Nephron progenitor cell (in vitro differentiated cells): ENCODE measurements around the gene PFAS.
"Not testable (repeated sequence)": the region's sequence is repeated elsewhere in the genome, so short reads cannot be mapped to it uniquely, and the experiment has no call there.

Experiments used
- DNase-seq: peaks from one replicate; pipeline ENCODE4 v3.0.0; 2021
- H3K27ac Mint-ChIP-seq: 2 replicates; pipeline ENCODE4 v1.8.0; 2021; ENCODE audit warnings: mild to moderate bottlenecking, moderate library complexity, mixed read lengths
- H3K27me3 Mint-ChIP-seq: 2 replicates; pipeline ENCODE4 v1.8.0; 2021; ENCODE audit warnings: mild to moderate bottlenecking, low read depth, mixed read lengths; ENCODE audit not compliant: poor library complexity
- H3K36me3 Mint-ChIP-seq: 2 replicates; pipeline ENCODE4 v1.8.0; 2021; ENCODE audit warnings: low read depth, mixed read lengths
- H3K4me1 Mint-ChIP-seq: 2 replicates; pipeline ENCODE4 v1.8.0; 2021; ENCODE audit warnings: mixed read lengths
- H3K4me3 Mint-ChIP-seq: 2 replicates; pipeline ENCODE4 v1.8.0; 2021; ENCODE audit warnings: mild to moderate bottlenecking, moderate library complexity, mixed read lengths
- H3K9me3 Mint-ChIP-seq: 2 replicates; pipeline ENCODE4 v1.8.0; 2021; ENCODE audit warnings: mild to moderate bottlenecking, moderate library complexity, mixed read lengths
- CTCF ChIP-seq: fragments of 200-600 bp; sonication (generic); IDR thresholded peaks from 2 replicates; pipeline ENCODE4 v1.5.0; 2021; ENCODE audit warnings: antibody characterized with exemption

PFAS gene

DNA sequence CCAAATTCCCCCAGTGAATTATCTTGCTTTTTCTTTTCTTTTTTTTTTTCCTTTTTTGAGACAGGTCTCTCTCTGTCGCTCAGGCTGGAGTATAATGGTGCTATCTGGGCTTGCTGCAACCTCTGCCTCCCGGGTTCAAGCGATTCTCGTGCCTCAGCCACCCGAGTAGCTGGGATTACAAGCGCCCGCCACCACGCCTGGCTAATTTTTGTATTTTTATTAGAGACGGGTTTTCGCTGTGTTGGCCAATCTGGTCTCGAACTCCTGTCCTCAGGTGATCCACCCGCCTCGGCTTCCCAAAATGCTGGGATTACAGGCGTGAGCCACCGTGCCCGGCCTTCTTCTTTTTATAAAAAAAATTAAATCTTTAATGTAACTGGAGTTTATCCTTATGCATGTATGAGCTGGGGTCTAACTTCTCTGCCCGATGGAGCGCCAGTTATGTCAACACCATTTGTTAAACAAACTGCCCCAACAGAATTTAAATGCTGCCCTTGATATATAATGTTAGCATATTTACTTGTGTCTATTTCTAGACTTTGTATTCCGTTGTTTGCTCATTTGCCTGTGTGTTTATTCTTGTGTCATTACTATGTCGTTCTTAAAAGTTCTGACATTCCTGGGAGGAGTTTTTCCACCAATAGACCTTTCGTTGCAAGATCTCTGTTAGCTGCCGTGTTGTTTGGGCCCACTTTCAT is 38.2 kb upstream of the PFAS start:
- H3K27ac Mint-ChIP-seq = peak overlapping the region; percentile 95
- no peak for DNase-seq
- no peaks in the 10 kb centered on the region for H3K9me3 Mint-ChIP-seq
- no peak for TF ChIP-seq CTCF
- peaks cover 17% of the 10 kb centered on the region for H3K27me3 Mint-ChIP-seq
- peaks cover 44% of the 10 kb centered on the region for H3K4me1 Mint-ChIP-seq
- H3K36me3 Mint-ChIP-seq = peaks cover 18% of the 10 kb centered on the region
- peak overlapping the region; percentile 93 for H3K4me3 Mint-ChIP-seq

GRCh38 chr17:8212312-8213180 is 36.5 kb upstream of the PFAS start:
- peaks cover 4% of the 10 kb centered on the region for H3K36me3 Mint-ChIP-seq
- DNase-seq = no peak
- H3K4me3 Mint-ChIP-seq = no peak overlapping the region
- H3K4me1 Mint-ChIP-seq = peaks cover 33% of the 10 kb centered on the region
- TF ChIP-seq CTCF = no peak
- H3K27me3 Mint-ChIP-seq = peaks cover 13% of the 10 kb centered on the region
- H3K9me3 Mint-ChIP-seq = no peaks in the 10 kb centered on the region
- no peak overlapping the region for H3K27ac Mint-ChIP-seq

- not testable (repeated sequence) for H3K36me3 Mint-ChIP-seq, DNase-seq, H3K27ac Mint-ChIP-seq, H3K9me3 Mint-ChIP-seq, H3K4me3 Mint-ChIP-seq
- peaks cover 15% of the 10 kb centered on the region for H3K27me3 Mint-ChIP-seq
- H3K4me1 Mint-ChIP-seq = peaks cover 32% of the 10 kb centered on the region
Observed at GRCh38 chr17:8214000-8214399, 35.1 kb upstream of the PFAS start.

- Mint-ChIP-seq H3K4me3 (peak overlapping the region; percentile 99), H3K9me3 (peaks cover 3% of the 10 kb centered on the region), H3K27me3 (peaks cover 24% of the 10 kb centered on the region), H3K4me1 (peaks cover 30% of the 10 kb centered on the region), H3K27ac (peak overlapping the region; percentile 99), H3K36me3 (no peaks in the 10 kb centered on the region)
- TF ChIP-seq CTCF = no peak
- peak; percentile 92 for DNase-seq
Observed at GRCh38 chr17:8220783-8221662, 28.1 kb upstream of the PFAS start.

GRCh38 chr17:8221663-8222379 is 27.3 kb upstream of the PFAS start:
- Mint-ChIP-seq H3K36me3 (no peaks in the 10 kb centered on the region), H3K27me3 (peaks cover 31% of the 10 kb centered on the region), H3K9me3 (peaks cover 6% of the 10 kb centered on the region), H3K4me3 (peak overlapping the region; percentile 99), H3K27ac (peak overlapping the region; percentile 99), H3K4me1 (peaks cover 35% of the 10 kb centered on the region)
- TF ChIP-seq CTCF = no peak
- peak; percentile 93 for DNase-seq
